Activated CD4-positive, alpha-beta T cell treated with anti-CD3 and anti-CD28 coated beads, Interleukin-2, amount 50 U/mL, for 1 hour (primary cell): Measurements from ENCODE around the gene ST6GALNAC3.

Experiments
- DNase-seq: peaks from one replicate; pipeline ENCODE4 v3.0.0-alpha.2; 2020

The ST6GALNAC3 gene

GRCh38 chr1:76463849-76464248 is 389.3 kb downstream of the ST6GALNAC3 start:
- no peak for DNase-seq

- DNase-seq: no peak
Observed at GRCh38 chr1:76465030-76465429, 390.5 kb downstream of the ST6GALNAC3 start.

GRCh38 chr1:76470166-76470565 is 395.6 kb downstream of the ST6GALNAC3 start:
- DNase-seq: no peak

GRCh38 chr1:76471536-76471935 is 397.0 kb downstream of the ST6GALNAC3 start:
- no peak for DNase-seq

GRCh38 chr1:76473591-76473990 is 399.0 kb downstream of the ST6GALNAC3 start:
- no peak for DNase-seq

- no peak for DNase-seq
Observed at GRCh38 chr1:76474922-76475321, 400.4 kb downstream of the ST6GALNAC3 start.

GRCh38 chr1:76477156-76477555 is 402.6 kb downstream of the ST6GALNAC3 start:
- no peak for DNase-seq

- DNase-seq: no peak
Observed at GRCh38 chr1:76480827-76481226, 406.3 kb downstream of the ST6GALNAC3 start.

- no peak for DNase-seq
Observed at GRCh38 chr1:76481672-76482071, 407.1 kb downstream of the ST6GALNAC3 start.

GRCh38 chr1:76482272-76482671 is 407.7 kb downstream of the ST6GALNAC3 start:
- no peak for DNase-seq

GRCh38 chr1:76491737-76492136 is 417.2 kb downstream of the ST6GALNAC3 start:
- no peak for DNase-seq

GRCh38 chr1:76492752-76493430 is 418.3 kb downstream of the ST6GALNAC3 start:
- DNase-seq: no peak

GRCh38 chr1:76494807-76495206 is 420.3 kb downstream of the ST6GALNAC3 start:
- no peak for DNase-seq

GRCh38 chr1:76496871-76497270 is 422.3 kb downstream of the ST6GALNAC3 start:
- DNase-seq: no peak

- no peak for DNase-seq
Observed at GRCh38 chr1:76500116-76500515, 425.6 kb downstream of the ST6GALNAC3 start.

GRCh38 chr1:76501136-76501535 is 426.6 kb downstream of the ST6GALNAC3 start:
- no peak for DNase-seq

GRCh38 chr1:76501586-76502219 is 427.2 kb downstream of the ST6GALNAC3 start:
- DNase-seq: no peak

- no peak for DNase-seq
Observed at GRCh38 chr1:76503100-76503499, 428.6 kb downstream of the ST6GALNAC3 start.

- no peak for DNase-seq
Observed at GRCh38 chr1:76503736-76504135, 429.2 kb downstream of the ST6GALNAC3 start.

- no peak for DNase-seq
Observed at GRCh38 chr1:76507376-76507775, 432.8 kb downstream of the ST6GALNAC3 start.

- DNase-seq: no peak
Observed at GRCh38 chr1:76508871-76509270, 434.3 kb downstream of the ST6GALNAC3 start.

- DNase-seq: no peak
Observed at GRCh38 chr1:76510672-76511557, 436.4 kb downstream of the ST6GALNAC3 start.

- DNase-seq: no peak
Observed at GRCh38 chr1:76511558-76512179, 437.1 kb downstream of the ST6GALNAC3 start.
